Suppressor macrophage (primary cell): ENCODE measurements around the gene LUC7L2.
A peak's percentile ranks its signal among the peaks of the same experiment; 100 is the strongest.
"Not testable (repeated sequence)": the region's sequence is repeated elsewhere in the genome, so short reads cannot be mapped to it uniquely, and the experiment has no call there.

Experiments used
- DNase-seq, 4 experiments: peaks; one replicate each; pipeline ENCODE4 v3.0.0-alpha.2; 2020 to 2022

LUC7L2 gene

GRCh38 chr7:139450851-139451250, 91.2 kb downstream of the LUC7L2 start:
- no peak for DNase-seq

DNA sequence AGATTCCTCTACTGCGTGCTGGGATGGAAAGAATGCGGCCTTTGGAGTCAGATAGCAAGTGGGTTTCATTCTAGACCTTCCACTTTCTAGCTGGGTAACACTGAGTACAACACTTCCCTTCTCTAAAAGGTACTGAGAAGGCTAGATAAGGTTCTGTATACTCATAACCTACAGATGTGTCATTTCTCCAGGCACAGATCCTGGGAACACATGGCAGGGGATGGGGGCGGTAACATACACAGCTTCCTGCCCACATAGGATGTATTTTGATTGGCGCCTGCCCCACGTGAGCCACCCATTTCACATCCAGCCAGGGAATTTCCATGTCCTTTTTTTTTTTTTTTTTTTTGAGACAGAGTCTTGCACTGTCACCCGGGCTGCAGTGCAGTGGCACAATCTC, 91.9 kb downstream of the LUC7L2 start:
- DNase-seq, result peak in 1 of 4 experiments; percentile 33

DNA sequence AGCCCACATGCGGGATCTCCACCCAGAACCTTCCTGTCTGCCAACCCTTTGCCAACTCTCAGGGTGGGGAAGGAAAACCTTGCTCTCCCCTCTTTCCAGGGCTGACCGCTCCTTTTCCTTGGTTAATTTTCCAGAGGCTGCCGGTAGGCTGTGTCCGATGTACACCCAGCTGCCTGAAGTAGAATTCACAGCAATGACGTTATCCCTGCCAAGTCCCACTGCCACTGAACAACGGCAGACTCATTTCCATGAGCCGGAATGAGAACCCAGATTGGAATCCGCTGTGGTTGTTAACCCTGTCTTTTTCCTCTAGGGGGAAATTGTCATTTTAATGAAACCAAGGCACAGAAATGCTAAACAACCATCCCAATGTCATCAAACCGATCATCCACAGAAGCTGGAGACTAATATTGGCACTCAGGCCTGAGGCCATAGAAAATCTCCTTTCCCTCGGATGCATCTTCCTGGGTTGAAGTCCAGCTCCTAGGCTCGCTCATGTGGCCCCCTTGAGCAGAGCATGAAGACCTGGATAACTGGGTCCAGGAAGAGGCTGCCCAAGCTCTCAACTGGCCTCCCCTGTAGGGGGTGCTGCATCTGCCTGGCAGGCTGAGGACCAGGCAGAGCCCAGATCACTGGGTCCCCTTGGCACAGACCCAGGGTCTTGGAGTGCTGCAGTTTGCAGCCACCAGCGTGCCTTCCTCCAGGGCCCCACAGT, 93.4 kb downstream of the LUC7L2 start:
- DNase-seq, result no peak

GRCh38 chr7:139453673-139454321, 94.1 kb downstream of the LUC7L2 start:
- no peak for DNase-seq

- DNase-seq, result no peak
Measured at GRCh38 chr7:139455789-139456188, 96.1 kb downstream of the LUC7L2 start.

GRCh38 chr7:139456511-139456910, 96.8 kb downstream of the LUC7L2 start:
- no peak for DNase-seq

- DNase-seq, result no peak
Measured at GRCh38 chr7:139457153-139457946, 97.7 kb downstream of the LUC7L2 start.

- not testable (repeated sequence) for DNase-seq
Measured at GRCh38 chr7:139463421-139463820, 103.7 kb downstream of the LUC7L2 start.

DNA sequence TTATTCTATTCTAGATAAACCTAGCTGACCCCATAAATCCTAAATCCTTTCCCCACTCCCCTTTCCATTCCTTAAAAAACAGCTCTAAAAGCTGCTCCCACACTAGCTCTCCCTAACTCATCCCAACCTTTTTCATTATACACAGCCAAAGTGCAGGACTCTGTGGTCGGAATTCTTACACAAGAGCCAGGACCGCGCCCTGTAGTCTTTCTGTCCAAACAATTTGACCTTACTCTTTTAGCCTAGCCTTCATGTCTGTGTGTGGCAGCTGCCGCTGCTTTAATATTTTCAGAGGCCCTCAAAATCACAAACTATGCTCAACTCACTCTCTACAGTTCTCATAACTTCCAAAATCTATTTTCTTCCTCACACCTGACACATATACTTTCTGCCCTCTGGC, 104.8 kb downstream of the LUC7L2 start:
- DNase-seq, result not testable (repeated sequence)

GRCh38 chr7:139465072-139465471, 105.4 kb downstream of the LUC7L2 start:
- DNase-seq, result not testable (repeated sequence)

DNA sequence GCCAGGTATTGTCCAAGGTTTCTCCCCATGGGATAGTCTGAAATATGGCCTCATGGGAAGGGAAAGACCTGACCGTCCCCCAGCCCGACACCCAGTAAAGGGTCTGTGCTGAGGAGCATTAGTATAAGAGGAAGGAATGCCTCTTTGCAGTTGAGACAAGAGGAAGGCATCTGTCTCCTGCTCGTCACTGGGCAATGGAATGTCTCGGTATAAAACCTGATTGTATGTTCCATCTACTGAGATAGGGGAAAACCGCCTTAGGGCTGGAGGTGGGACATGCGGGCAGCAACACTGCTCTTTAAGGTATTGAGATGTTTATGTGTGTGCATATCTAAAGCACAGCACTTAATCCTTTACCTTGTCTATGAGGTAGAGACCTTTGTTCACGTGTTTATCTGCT, 108.0 kb downstream of the LUC7L2 start:
- DNase-seq, result not testable (repeated sequence)

- not testable (repeated sequence) for DNase-seq
Measured at GRCh38 chr7:139468281-139468680, 108.6 kb downstream of the LUC7L2 start.

GRCh38 chr7:139471740-139472353, 112.2 kb downstream of the LUC7L2 start:
- no peak for DNase-seq
